ENCODE results near the gene PTPRD. TPM values are rescaled to one million over a fixed set of nuclear protein-coding genes. Genes with fewer than 3 reads are reported as not detected.

PTPRD gene
- total and polyA plus RNA-seq, 2 of the 4 experiments (the other 2 are of a cell fraction) = 0.07 to 0.18 TPM

DNA sequence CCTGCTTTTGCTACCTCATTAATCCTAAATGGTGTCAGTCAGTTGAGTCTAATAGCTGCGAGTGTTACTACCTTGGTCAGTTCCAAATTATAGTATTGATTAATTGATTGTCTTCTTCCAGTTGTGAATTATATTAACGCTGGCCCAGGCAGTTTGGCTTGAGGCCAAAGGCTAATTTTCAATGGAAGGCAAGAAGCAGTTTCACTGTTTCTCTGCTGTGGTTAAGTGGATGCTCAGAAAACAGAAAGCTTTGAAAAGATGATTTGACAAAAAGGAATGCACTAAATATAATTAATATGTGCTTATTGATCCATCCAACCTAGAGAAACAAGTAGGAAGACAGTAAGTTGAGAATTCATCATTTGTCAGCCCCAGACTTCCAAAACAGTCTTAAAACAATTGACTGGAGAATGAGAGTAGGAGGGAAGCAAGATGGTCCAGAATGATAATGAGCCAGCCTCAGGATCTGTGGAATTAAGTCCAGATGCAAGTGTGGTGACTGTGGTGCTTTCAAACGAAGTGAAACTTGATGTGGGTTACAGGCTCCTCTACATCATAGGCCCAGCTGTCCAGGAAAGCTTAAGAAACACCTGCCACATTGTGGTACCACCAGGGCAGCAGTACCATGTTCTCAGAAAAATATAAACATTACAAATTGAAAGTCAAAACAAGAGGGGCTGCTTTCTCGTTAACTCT, 1442.2 kb downstream of the PTPRD start:
- no peak overlapping the region for H3K56ac ChIP-seq (ENCODE audit: extremely low read depth, insufficient read depth, low read length)
- H3K9ac ChIP-seq (ENCODE audit: low read depth, low read length) = no peak overlapping the region
- H2BK5ac ChIP-seq (ENCODE audit: low read depth, low read length, poor library complexity, severe bottlenecking) = no peak overlapping the region
- no peak overlapping the region for H4K8ac ChIP-seq (ENCODE audit: low read depth in 2 of 2, low read length in 2 of 2)
- no peaks in the 10 kb centered on the region for H3K9me1 ChIP-seq (ENCODE audit: insufficient read depth, low read length)
- dilution Hi-C loops (cut with HindIII; ENCODE audit: low sequenced_read_pairs, unreplicated experiment) = no loop called here
- no peak overlapping the region for H2AK5ac ChIP-seq (ENCODE audit: low read depth, low read length)
- no peak overlapping the region for H3K23ac ChIP-seq (ENCODE audit: low read depth, low read length)
- H3K4me3 ChIP-seq (ENCODE audit: insufficient read depth, low read depth, low read length) = no peak overlapping the region
- ChIA-PET POLR2A (ENCODE audit: unreplicated experiment) (no interaction called here), CTCF (no interaction called here)
- no peak overlapping the region for H4K5ac ChIP-seq (ENCODE audit: low read depth, low read length)
- no peak overlapping the region for H3K4ac ChIP-seq (ENCODE audit: low read depth, low read length)
- no peak overlapping the region for H2AFZ ChIP-seq (replicated peaks; ENCODE audit: low read length, poor library complexity)
- H3K27ac ChIP-seq (ENCODE audit: insufficient read depth, low read length) = no peak overlapping the region
- no peak overlapping the region for H3K4me2 ChIP-seq (ENCODE audit: low read depth, low read length)
- TF ChIP-seq NFE2L2 (IDR thresholded peaks at IDR 0.05; ENCODE audit: low read depth, low read length) = no peak
- TF ChIP-seq RCOR1 (IDR thresholded peaks at IDR 0.05; ENCODE audit: insufficient replicate concordance, low read length) = no peak
- TF ChIP-seq, protein P1, sequence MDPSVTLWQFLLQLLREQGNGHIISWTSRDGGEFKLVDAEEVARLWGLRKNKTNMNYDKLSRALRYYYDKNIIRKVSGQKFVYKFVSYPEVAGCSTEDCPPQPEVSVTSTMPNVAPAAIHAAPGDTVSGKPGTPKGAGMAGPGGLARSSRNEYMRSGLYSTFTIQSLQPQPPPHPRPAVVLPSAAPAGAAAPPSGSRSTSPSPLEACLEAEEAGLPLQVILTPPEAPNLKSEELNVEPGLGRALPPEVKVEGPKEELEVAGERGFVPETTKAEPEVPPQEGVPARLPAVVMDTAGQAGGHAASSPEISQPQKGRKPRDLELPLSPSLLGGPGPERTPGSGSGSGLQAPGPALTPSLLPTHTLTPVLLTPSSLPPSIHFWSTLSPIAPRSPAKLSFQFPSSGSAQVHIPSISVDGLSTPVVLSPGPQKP (IDR thresholded peaks at IDR 0.05; ENCODE audit: borderline replicate concordance, low read depth, low read length) = no peak
- TF ChIP-seq, protein P2, sequence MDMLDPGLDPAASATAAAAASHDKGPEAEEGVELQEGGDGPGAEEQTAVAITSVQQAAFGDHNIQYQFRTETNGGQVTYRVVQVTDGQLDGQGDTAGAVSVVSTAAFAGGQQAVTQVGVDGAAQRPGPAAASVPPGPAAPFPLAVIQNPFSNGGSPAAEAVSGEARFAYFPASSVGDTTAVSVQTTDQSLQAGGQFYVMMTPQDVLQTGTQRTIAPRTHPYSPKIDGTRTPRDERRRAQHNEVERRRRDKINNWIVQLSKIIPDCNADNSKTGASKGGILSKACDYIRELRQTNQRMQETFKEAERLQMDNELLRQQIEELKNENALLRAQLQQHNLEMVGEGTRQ (IDR thresholded peaks at IDR 0.05; ENCODE audit: low read depth, low read length) = no peak
- TF ChIP-seq MAFK (IDR thresholded peaks at IDR 0.05; ENCODE audit: low read depth, low read length) = no peak
- TF ChIP-seq FOS (IDR thresholded peaks at IDR 0.05; ENCODE audit: low read depth, low read length) = no peak
- no peak for TF ChIP-seq CHD1 (IDR thresholded peaks at IDR 0.05; ENCODE audit: low read depth, low read length)
- no peak for TF ChIP-seq POLR2A (IDR thresholded peaks at IDR 0.05; ENCODE audit: low read depth, low read length)
- no peak for TF ChIP-seq RAD21 (IDR thresholded peaks at IDR 0.05; ENCODE audit: low read length)
- TF ChIP-seq SMC3 (IDR thresholded peaks at IDR 0.05; ENCODE audit: low read depth, low read length) = no peak
- no peak for TF ChIP-seq BHLHE40 (IDR thresholded peaks at IDR 0.05; ENCODE audit: low read depth, low read length)
- TF ChIP-seq MAZ (IDR thresholded peaks at IDR 0.05; ENCODE audit: borderline replicate concordance, low read depth, low read length) = no peak
- TF ChIP-seq MXI1 (IDR thresholded peaks at IDR 0.05; ENCODE audit: borderline replicate concordance, low read depth, low read length) = no peak
- no peak for TF ChIP-seq CEBPB (IDR thresholded peaks at IDR 0.05; ENCODE audit: low read depth, low read length)
- no peak for TF ChIP-seq RFX5 (IDR thresholded peaks at IDR 0.05; ENCODE audit: low read depth, low read length)
- TF ChIP-seq, protein P3, sequence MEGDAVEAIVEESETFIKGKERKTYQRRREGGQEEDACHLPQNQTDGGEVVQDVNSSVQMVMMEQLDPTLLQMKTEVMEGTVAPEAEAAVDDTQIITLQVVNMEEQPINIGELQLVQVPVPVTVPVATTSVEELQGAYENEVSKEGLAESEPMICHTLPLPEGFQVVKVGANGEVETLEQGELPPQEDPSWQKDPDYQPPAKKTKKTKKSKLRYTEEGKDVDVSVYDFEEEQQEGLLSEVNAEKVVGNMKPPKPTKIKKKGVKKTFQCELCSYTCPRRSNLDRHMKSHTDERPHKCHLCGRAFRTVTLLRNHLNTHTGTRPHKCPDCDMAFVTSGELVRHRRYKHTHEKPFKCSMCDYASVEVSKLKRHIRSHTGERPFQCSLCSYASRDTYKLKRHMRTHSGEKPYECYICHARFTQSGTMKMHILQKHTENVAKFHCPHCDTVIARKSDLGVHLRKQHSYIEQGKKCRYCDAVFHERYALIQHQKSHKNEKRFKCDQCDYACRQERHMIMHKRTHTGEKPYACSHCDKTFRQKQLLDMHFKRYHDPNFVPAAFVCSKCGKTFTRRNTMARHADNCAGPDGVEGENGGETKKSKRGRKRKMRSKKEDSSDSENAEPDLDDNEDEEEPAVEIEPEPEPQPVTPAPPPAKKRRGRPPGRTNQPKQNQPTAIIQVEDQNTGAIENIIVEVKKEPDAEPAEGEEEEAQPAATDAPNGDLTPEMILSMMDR (conservative IDR thresholded peaks at IDR 0.05; ENCODE audit: low read depth, low read length) = no peak
- no peaks in the 10 kb centered on the region; the same call in 1 of the 2 replicates for H3K9me3 ChIP-seq (ENCODE audit: control insufficient read depth, insufficient read depth, low read length)
- H3K14ac ChIP-seq (replicated peaks; ENCODE audit: low read depth, low read length) = no peak overlapping the region
- intact Hi-C loops (cut with micrococcal nuclease) = no loop called here
- no peak overlapping the region for H3K18ac ChIP-seq (ENCODE audit: low read depth, low read length)
- no peaks in the 10 kb centered on the region for H3K27me3 ChIP-seq (ENCODE audit: control insufficient read depth, insufficient read depth, low read length)
- no CpG with 5 or more reads among the region's 4 CpGs for WGBS, 2 experiments (ENCODE audit: extremely low coverage in 2 of 2, insufficient read length in 1 of 2)
- H3K36me3 ChIP-seq (ENCODE audit: control insufficient read depth, insufficient read depth, low read length) = no peaks in the 10 kb centered on the region
- DNase-seq (no peak), ATAC-seq (ENCODE audit: low read depth) (no peak)
- H4K20me1 ChIP-seq (ENCODE audit: insufficient read depth, low read length) = no peaks in the 10 kb centered on the region
- H3K4me1 ChIP-seq (ENCODE audit: control insufficient read depth, insufficient read depth, low read length) = no peaks in the 10 kb centered on the region
- no peak overlapping the region for H4K91ac ChIP-seq (ENCODE audit: insufficient read depth, low read depth, low read length)
- in situ Hi-C loops (cut with MboI; ENCODE audit: low sequenced_read_pairs) = no loop called here
- H2BK120ac ChIP-seq (ENCODE audit: low read depth, low read length) = no peak overlapping the region
- no peak overlapping the region for H2BK15ac ChIP-seq (ENCODE audit: low read depth, low read length)
- H2BK20ac ChIP-seq (ENCODE audit: low read depth, low read length) = no peak overlapping the region
- no peaks in the 10 kb centered on the region for H3K79me1 ChIP-seq (ENCODE audit: low read depth in 1 of 2, low read length in 2 of 2)
- BruUV-seq (replicated peaks) = no TSS peak
- no peak overlapping the region for H2AK9ac ChIP-seq (replicated peaks; ENCODE audit: low read depth, low read length, poor library complexity)
